HCEC 1CT (cell line): ENCODE data around the gene EFS.
"Not testable (repeated sequence)": the region's sequence is repeated elsewhere in the genome, so short reads cannot be mapped to it uniquely, and the experiment has no call there.

ENCODE experiments used
- DNase-seq: peaks from one replicate; pipeline ENCODE4 v3.0.0-alpha.2; 2017

The EFS gene

GRCh38 chr14:23356662-23357061 lies 8.3 kb downstream of the EFS start:
- DNase-seq = no peak

GRCh38 chr14:23355871-23356435 lies 9.0 kb downstream of the EFS start:
- DNase-seq = no peak

GRCh38 chr14:23354990-23355389 lies 10.0 kb downstream of the EFS start:
- no peak for DNase-seq

GRCh38 chr14:23353433-23353780 lies 11.6 kb downstream of the EFS start:
- no peak for DNase-seq

GRCh38 chr14:23352506-23353432 lies 12.2 kb downstream of the EFS start, which contains the start of gene SLC22A17:
Gene SLC22A17, minus strand, starts transcription at chr14:23352887.
- DNase-seq = no peak

- no peak for DNase-seq
These were observed 13.1 kb downstream of the EFS start for GRCh38 chr14:23351681-23352505.

GRCh38 chr14:23349156-23349845 lies 15.7 kb downstream of the EFS start:
- DNase-seq = no peak

- no peak for DNase-seq
These were observed 16.7 kb downstream of the EFS start for GRCh38 chr14:23348297-23348655.

- DNase-seq = no peak
These were observed 17.3 kb downstream of the EFS start for GRCh38 chr14:23347406-23348296.

- DNase-seq = no peak
These were observed 18.1 kb downstream of the EFS start for GRCh38 chr14:23346693-23347405.

- DNase-seq = no peak
These were observed 18.8 kb downstream of the EFS start for GRCh38 chr14:23345987-23346692.

GRCh38 chr14:23344481-23344880 lies 20.5 kb downstream of the EFS start:
- no peak for DNase-seq

GRCh38 chr14:23339506-23340268 lies 25.3 kb downstream of the EFS start:
- DNase-seq = no peak

- DNase-seq = no peak
These were observed 29.3 kb downstream of the EFS start for GRCh38 chr14:23335623-23336022.

GRCh38 chr14:23327947-23328744 lies 36.8 kb downstream of the EFS start:
- peak; percentile 54 for DNase-seq

GRCh38 chr14:23326491-23327332 lies 38.3 kb downstream of the EFS start:
- DNase-seq = no peak

- not testable (repeated sequence) for DNase-seq
These were observed 39.2 kb downstream of the EFS start for GRCh38 chr14:23325746-23326145.

- DNase-seq = no peak
These were observed 40.0 kb downstream of the EFS start for GRCh38 chr14:23324993-23325392.
